IMR-90 (cell line): Measurements from ENCODE around the gene LRG1. TPM values are rescaled to one million over a fixed set of nuclear protein-coding genes. Genes with fewer than 3 reads are reported as not detected.

Experiments used
- ATAC-seq: fragments of 200-7000 bp; cut with Tn5 transposase; 2 replicates; pipeline ENCODE4 v1.9.1; 2020; ENCODE audit warnings: low read depth, mild to moderate bottlenecking, moderate library complexity
- BruUV-seq: library from RNA; stranded (reverse); fragments of 400-500 nt; replicated peaks from 2 replicates; lab custom pipeline; 2021; lab: Mats Ljungman, UMichigan
- CTCF ChIA-PET: fragments of 300-600 bp; formaldehyde crosslinking; extraction: SDS; loops from one replicate; lab custom pipeline; 2021; ENCODE audit warnings: antibody characterized with exemption; lab: Yijun Ruan, JAX
- POLR2A ChIA-PET: fragments of 300-600 bp; sonication (Branson Sonifier 250); formaldehyde crosslinking; loops from one replicate; lab custom pipeline; 2022; ENCODE audit warnings: antibody characterized with exemption; ENCODE audit not compliant: unreplicated experiment; lab: Charles Lee
- DNase-seq: peaks from one replicate; pipeline ENCODE4 v3.0.0; 2013
- H2AFZ ChIP-seq: replicated peaks from 2 replicates; pipeline ENCODE3; 2013; ENCODE audit warnings: low read length, mild to moderate bottlenecking; ENCODE audit not compliant: poor library complexity
- H2AK5ac ChIP-seq: 2 replicates; pipeline ENCODE4 v1.6.1; 2013; ENCODE audit warnings: low read depth, low read length, inconsistent platforms
- H2AK9ac ChIP-seq: replicated peaks from 2 replicates; pipeline ENCODE3; 2013; ENCODE audit warnings: mild to moderate bottlenecking, low read depth, low read length, moderate library complexity; ENCODE audit not compliant: poor library complexity
- H2BK120ac ChIP-seq: 2 replicates; pipeline ENCODE4 v1.6.1; 2013; ENCODE audit warnings: low read depth, low read length, inconsistent platforms
- H2BK15ac ChIP-seq: 3 replicates; pipeline ENCODE4 v1.6.1; 2013; ENCODE audit warnings: low read depth, low read length, inconsistent platforms
- H2BK20ac ChIP-seq: 2 replicates; pipeline ENCODE4 v1.6.1; 2013; ENCODE audit warnings: low read depth, mild to moderate bottlenecking, inconsistent platforms, low read length, moderate library complexity
- H2BK5ac ChIP-seq: 2 replicates; pipeline ENCODE4 v1.6.1; 2013; ENCODE audit warnings: mild to moderate bottlenecking, low read depth, low read length, inconsistent platforms; ENCODE audit not compliant: poor library complexity, severe bottlenecking
- H3K14ac ChIP-seq: replicated peaks from 2 replicates; pipeline ENCODE4 v1.6.1; 2013; ENCODE audit warnings: low read depth, low read length, inconsistent platforms
- H3K18ac ChIP-seq: 2 replicates; pipeline ENCODE4 v1.6.1; 2013; ENCODE audit warnings: low read depth, low read length, control low read depth
- H3K23ac ChIP-seq: 2 replicates; pipeline ENCODE4 v1.6.1; 2013; ENCODE audit warnings: low read depth, low read length, inconsistent platforms
- H3K27ac ChIP-seq: 2 replicates; pipeline ENCODE4 v1.5.1; 2013; ENCODE audit warnings: mild to moderate bottlenecking, control low read depth, low read length; ENCODE audit not compliant: insufficient read depth
- H3K27me3 ChIP-seq: 2 replicates; pipeline ENCODE4 v1.6.1; 2013; ENCODE audit warnings: low read length; ENCODE audit not compliant: control insufficient read depth, insufficient read depth
- H3K36me3 ChIP-seq: 2 replicates; pipeline ENCODE4 v1.6.1; 2013; ENCODE audit warnings: low read length, mixed read lengths; ENCODE audit not compliant: control insufficient read depth, insufficient read depth
- H3K4ac ChIP-seq: 2 replicates; pipeline ENCODE4 v1.6.1; 2013; ENCODE audit warnings: low read depth, low read length, inconsistent platforms
- H3K4me1 ChIP-seq: 2 replicates; pipeline ENCODE4 v1.6.1; 2013; ENCODE audit warnings: low read length, mixed read lengths; ENCODE audit not compliant: control insufficient read depth, insufficient read depth
- H3K4me2 ChIP-seq: 2 replicates; pipeline ENCODE4 v1.6.1; 2013; ENCODE audit warnings: low read depth, mild to moderate bottlenecking, control low read depth, low read length, moderate library complexity
- H3K4me3 ChIP-seq: 2 replicates; pipeline ENCODE4 v1.5.1; 2013; ENCODE audit warnings: low read depth, mild to moderate bottlenecking, control low read depth, low read length, moderate library complexity; ENCODE audit not compliant: insufficient read depth
- H3K56ac ChIP-seq: 2 replicates; pipeline ENCODE4 v1.6.1; 2013; ENCODE audit warnings: low read length, inconsistent platforms; ENCODE audit not compliant: insufficient read depth; ENCODE audit errors: extremely low read depth
- H3K79me1 ChIP-seq, 2 experiments: 2 replicates each; pipeline ENCODE4 v1.6.1; 2013; ENCODE audit warnings: low read length in 2 of 2, inconsistent platforms in 1 of 2, low read depth in 1 of 2
- H3K9ac ChIP-seq: 2 replicates; pipeline ENCODE4 v1.6.1; 2013; ENCODE audit warnings: low read depth, low read length, control low read depth
- H3K9me1 ChIP-seq: 2 replicates; pipeline ENCODE4 v1.6.1; 2013; ENCODE audit warnings: low read length, inconsistent platforms; ENCODE audit not compliant: insufficient read depth
- H3K9me3 ChIP-seq: 2 replicates; pipeline ENCODE4 v1.6.1; 2013; ENCODE audit warnings: low read length; ENCODE audit not compliant: control insufficient read depth, insufficient read depth
- H4K20me1 ChIP-seq: 2 replicates; pipeline ENCODE4 v1.6.1; 2013; ENCODE audit warnings: low read length, inconsistent platforms; ENCODE audit not compliant: insufficient read depth
- H4K5ac ChIP-seq: 2 replicates; pipeline ENCODE4 v1.6.1; 2013; ENCODE audit warnings: mild to moderate bottlenecking, low read depth, low read length, control low read depth
- H4K8ac ChIP-seq, 2 experiments: 2 replicates each; pipeline ENCODE4 v1.6.1; 2013; ENCODE audit warnings: low read depth in 2 of 2, low read length in 2 of 2, control low read depth in 1 of 2, inconsistent platforms in 1 of 2
- H4K91ac ChIP-seq: 2 replicates; pipeline ENCODE4 v1.6.1; 2013; ENCODE audit warnings: low read depth, low read length, inconsistent platforms; ENCODE audit not compliant: insufficient read depth
- CTCF ChIP-seq: conservative IDR thresholded peaks from 2 replicates; pipeline ENCODE4 v1.5.1; 2012; ENCODE audit warnings: mild to moderate bottlenecking, low read depth, low read length, improper control_type of control experiment
- SMC3 ChIP-seq: fragments of 150-350 bp; IDR thresholded peaks from 2 replicates; pipeline ENCODE4 v1.6.1; 2016; ENCODE audit warnings: low read depth, mild to moderate bottlenecking, antibody characterized with exemption, low read length, moderate library complexity
- WGBS, 2 experiments: methylation state at CpG; one replicate each; pipeline versions ENCODE4 v1.1.5 to v1.1.7; 2013; ENCODE audit warnings: missing lambda C conversion rate in 2 of 2; ENCODE audit not compliant: insufficient read length in 1 of 2; ENCODE audit errors: extremely low coverage in 2 of 2; 5-methylcytosine and 5-hydroxymethylcytosine counted together
- dilution Hi-C: fragments of 300-500 bp; cut with HindIII; formaldehyde crosslinking; loops from one replicate; pipeline ENCODE4 v1.14.3; 2018; ENCODE audit warnings: low sequenced_read_pairs; ENCODE audit not compliant: unreplicated experiment
- in situ Hi-C: fragments of 300-500 bp; cut with MboI; formaldehyde crosslinking; loops from 3 replicates; pipeline ENCODE4 v1.14.3; 2019; ENCODE audit warnings: low sequenced_read_pairs, inconsistent platforms, mixed read lengths
- intact Hi-C: fragments of 100-400 bp; cut with micrococcal nuclease; formaldehyde crosslinking; loops from 2 replicates; pipeline ENCODE4 v1.10.0; 2022
- polyA plus RNA-seq, 3 experiments: library from polyadenylated mRNA; depleted of rRNA; stranded (reverse); fragments of >200 nt; gene quantifications; 2 replicates each; pipeline ENCODE4 v1.2.3, GENCODE V29; 2012; ENCODE audit warnings: low replicate concordance in 1 of 3
- total RNA-seq: library from RNA; depleted of rRNA; stranded (reverse); fragments of >200 nt; gene quantifications from 2 replicates; pipeline ENCODE4 v1.2.3, GENCODE V29; 2012
- TF ChIP-seq, protein P1 (sequence below): fragments of 150-350 bp; IDR thresholded peaks from 2 replicates; pipeline ENCODE4 v1.6.1; 2017; ENCODE audit warnings: mild to moderate bottlenecking, antibody characterized with exemption, low read length, low read depth

Gene LRG1
- total and polyA plus RNA-seq, 2 of the 4 experiments (the other 2 are of a cell fraction): not detected

- H3K56ac ChIP-seq: no peak overlapping the region
- in situ Hi-C loops (no loop called here), dilution Hi-C loops (no loop called here), intact Hi-C loops (no loop called here)
- no peak overlapping the region for H3K27ac ChIP-seq
- H4K5ac ChIP-seq: no peak overlapping the region
- no peak overlapping the region for H2BK15ac ChIP-seq
- no peak overlapping the region for H3K4ac ChIP-seq
- no TSS peak for BruUV-seq
- no peaks in the 10 kb centered on the region for H3K27me3 ChIP-seq
- 83% methylated on average over 8 of the region's 15 CpGs; no CpG with 5 or more reads in 1 of the 2 experiments for WGBS, 2 experiments
- CTCF ChIA-PET: no interaction called here
- no peak overlapping the region for H3K23ac ChIP-seq
- peaks cover 4% of the 10 kb centered on the region for H3K4me1 ChIP-seq
- no peak overlapping the region for H4K91ac ChIP-seq
- H2AFZ ChIP-seq: no peak overlapping the region
- H2BK20ac ChIP-seq: no peak overlapping the region
- H2BK5ac ChIP-seq: no peak overlapping the region
- peaks cover 45% of the 10 kb centered on the region for H3K36me3 ChIP-seq
- H4K20me1 ChIP-seq: no peaks in the 10 kb centered on the region
- no peak overlapping the region for H2AK9ac ChIP-seq
- ATAC-seq (no peak), DNase-seq (no peak)
- H3K9me1 ChIP-seq: peaks cover 8% of the 10 kb centered on the region; the same call in 1 of the 2 replicates
- TF ChIP-seq CTCF: no peak
- TF ChIP-seq, protein P1, sequence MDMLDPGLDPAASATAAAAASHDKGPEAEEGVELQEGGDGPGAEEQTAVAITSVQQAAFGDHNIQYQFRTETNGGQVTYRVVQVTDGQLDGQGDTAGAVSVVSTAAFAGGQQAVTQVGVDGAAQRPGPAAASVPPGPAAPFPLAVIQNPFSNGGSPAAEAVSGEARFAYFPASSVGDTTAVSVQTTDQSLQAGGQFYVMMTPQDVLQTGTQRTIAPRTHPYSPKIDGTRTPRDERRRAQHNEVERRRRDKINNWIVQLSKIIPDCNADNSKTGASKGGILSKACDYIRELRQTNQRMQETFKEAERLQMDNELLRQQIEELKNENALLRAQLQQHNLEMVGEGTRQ: no peak
- TF ChIP-seq SMC3: no peak
- no peak overlapping the region for H3K4me3 ChIP-seq
- H2AK5ac ChIP-seq: no peak overlapping the region
- H4K8ac ChIP-seq: no peak overlapping the region
- H3K4me2 ChIP-seq: no peak overlapping the region
- H3K9me3 ChIP-seq: no peaks in the 10 kb centered on the region
- H3K18ac ChIP-seq: no peak overlapping the region
- no peak overlapping the region for H3K9ac ChIP-seq
- no peak overlapping the region for H3K14ac ChIP-seq
- POLR2A ChIA-PET: no interaction called here
- no peak overlapping the region for H2BK120ac ChIP-seq
- H3K79me1 ChIP-seq: peaks cover 0 to 8% of the 10 kb centered on the region in 2 experiments; a peak in 1 of 4 replicates
Observed at GRCh38 chr19:4504891-4505569, 34.8 kb downstream of the LRG1 start.
